HFFc6 (cell line): ENCODE data around the gene NDUFB3. TPM values are rescaled to one million over a fixed set of nuclear protein-coding genes. Genes with fewer than 3 reads are reported as not detected.
"Not testable (repeated sequence)": the region's sequence is repeated elsewhere in the genome, so short reads cannot be mapped to it uniquely, and the experiment has no call there.

Source experiments
- DNase-seq: peaks from one replicate; pipeline ENCODE4 v3.0.0-alpha.2; 2018
- H3K27ac Mint-ChIP-seq: 2 replicates; pipeline ENCODE4 v1.8.0; 2020; ENCODE audit warnings: mild to moderate bottlenecking, mixed read lengths
- H3K27me3 Mint-ChIP-seq: 2 replicates; pipeline ENCODE4 v1.8.0; 2021; ENCODE audit warnings: mild to moderate bottlenecking, moderate library complexity, mixed read lengths; ENCODE audit not compliant: insufficient read depth
- H3K36me3 Mint-ChIP-seq: 2 replicates; pipeline ENCODE4 v1.8.0; 2021; ENCODE audit warnings: low read depth, mixed read lengths
- H3K4me1 Mint-ChIP-seq: 2 replicates; pipeline ENCODE4 v1.8.0; 2020; ENCODE audit warnings: low read depth, mixed read lengths
- H3K4me3 Mint-ChIP-seq: 2 replicates; pipeline ENCODE4 v1.8.0; 2020; ENCODE audit warnings: mild to moderate bottlenecking, moderate library complexity, mixed read lengths
- H3K9me3 Mint-ChIP-seq: 2 replicates; pipeline ENCODE4 v1.8.0; 2020; ENCODE audit warnings: mild to moderate bottlenecking, mixed read lengths
- CTCF ChIP-seq: fragments of 200-600 bp; sonication (generic); IDR thresholded peaks from 2 replicates; pipeline ENCODE4 v1.5.0; 2021; ENCODE audit warnings: antibody characterized with exemption, mild to moderate bottlenecking
- long read RNA-seq: library from polyadenylated mRNA; unstranded; transcript quantifications from one replicate; pipeline ENCODE4 v2.0.0, GENCODE V29; 2019
- total RNA-seq, 6 experiments: library from RNA; stranded (reverse); fragmentation: NEBNext Ultra II Directional; extraction: Animal tissue kit (Norgen Biotek cat#: 25700); gene quantifications; 2 replicates in 1 of 6; 3 replicates in 5 of 6; pipeline ENCODE4 v1.2.3, GENCODE V29; 2021

The NDUFB3 gene
- 100 to 1,000 TPM; 132 to 167 (median 151) TPM for total RNA-seq
- long read RNA-seq, transcript NDUFB3-201 (3 exons, 755 nt), result major isoform, 115 of 124 reads
- long read RNA-seq, partial matches to known transcripts, result 5 of 124 reads
- long read RNA-seq, other reads (novel, unspliced or antisense), result 1 of 124 reads

GRCh38 chr2:201071479-201072200, at the start of gene NDUFB3, which contains the start of gene HYCC2:
NDUFB3 (plus strand) TSS chr2:201072001; CDS start chr2:201078883, 6,882 bp downstream.
HYCC2 (minus strand) TSS chr2:201071671; CDS start chr2:201024009, 47,662 bp downstream.
- DNase-seq, result peak; percentile 92
- Mint-ChIP-seq H3K27me3 (no peaks in the 10 kb centered on the region; the same call in none of the 2 replicates), H3K27ac (peak within 1 kb of the TSS; percentile 93), H3K9me3 (no peaks in the 10 kb centered on the region), H3K36me3 (peaks cover 14% of the 10 kb centered on the region), H3K4me3 (peak within 1 kb of the TSS; percentile 97), H3K4me1 (peaks cover 33% of the 10 kb centered on the region)
- peak; percentile 55; the same call in 1 of the 2 replicates for TF ChIP-seq CTCF

GRCh38 chr2:201024518-201024917, 47.3 kb upstream of the NDUFB3 start:
- peaks cover 34% of the 10 kb centered on the region for H3K36me3 Mint-ChIP-seq
- peaks cover 19% of the 10 kb centered on the region for H3K4me1 Mint-ChIP-seq

GRCh38 chr2:201034355-201034754, 37.4 kb upstream of the NDUFB3 start:
- H3K9me3 Mint-ChIP-seq, DNase-seq, H3K27ac Mint-ChIP-seq, H3K27me3 Mint-ChIP-seq, H3K4me1 Mint-ChIP-seq, H3K4me3 Mint-ChIP-seq: not testable (repeated sequence)
- H3K36me3 Mint-ChIP-seq, result peaks cover 33% of the 10 kb centered on the region

More at GRCh38 chr2:201024518-201024917, 47.3 kb upstream of the NDUFB3 start:
- no peak for TF ChIP-seq CTCF
- no peak for DNase-seq
- H3K9me3 Mint-ChIP-seq, result peaks cover 4% of the 10 kb centered on the region
- no peaks in the 10 kb centered on the region for H3K27me3 Mint-ChIP-seq
- no peak overlapping the region for H3K4me3 Mint-ChIP-seq
- H3K27ac Mint-ChIP-seq, result no peak overlapping the region

- peaks cover 26% of the 10 kb centered on the region for H3K36me3 Mint-ChIP-seq
- H3K9me3 Mint-ChIP-seq, H3K4me1 Mint-ChIP-seq, DNase-seq, H3K27me3 Mint-ChIP-seq, H3K4me3 Mint-ChIP-seq, H3K27ac Mint-ChIP-seq: not testable (repeated sequence)
Measured at GRCh38 chr2:201038361-201038760, 33.4 kb upstream of the NDUFB3 start.

- H3K27me3 Mint-ChIP-seq, result no peaks in the 10 kb centered on the region; the same call in 1 of the 2 replicates
- H3K27ac Mint-ChIP-seq, result no peak overlapping the region
- no peak for TF ChIP-seq CTCF
- H3K4me3 Mint-ChIP-seq, result no peak overlapping the region
- no peaks in the 10 kb centered on the region; the same call in none of the 2 replicates for H3K9me3 Mint-ChIP-seq
- no peak for DNase-seq
- H3K4me1 Mint-ChIP-seq, result no peaks in the 10 kb centered on the region
- H3K36me3 Mint-ChIP-seq, result peaks cover 26% of the 10 kb centered on the region
Measured at GRCh38 chr2:201038855-201039254, 32.9 kb upstream of the NDUFB3 start.

GRCh38 chr2:201040867-201041628, 30.8 kb upstream of the NDUFB3 start:
- Mint-ChIP-seq H3K36me3 (peaks cover 13% of the 10 kb centered on the region), H3K4me1 (no peaks in the 10 kb centered on the region), H3K27ac (no peak overlapping the region), H3K27me3 (no peaks in the 10 kb centered on the region; the same call in 1 of the 2 replicates), H3K4me3 (no peak overlapping the region), H3K9me3 (no peaks in the 10 kb centered on the region; the same call in none of the 2 replicates)
- DNase-seq, result no peak
- no peak for TF ChIP-seq CTCF

GRCh38 chr2:201042451-201042850, 29.4 kb upstream of the NDUFB3 start:
- H3K4me3 Mint-ChIP-seq, H3K4me1 Mint-ChIP-seq, H3K9me3 Mint-ChIP-seq, H3K27me3 Mint-ChIP-seq, DNase-seq, H3K27ac Mint-ChIP-seq: not testable (repeated sequence)
- H3K36me3 Mint-ChIP-seq, result peaks cover 19% of the 10 kb centered on the region

GRCh38 chr2:201043050-201043449, 28.8 kb upstream of the NDUFB3 start:
- H3K36me3 Mint-ChIP-seq, result peaks cover 21% of the 10 kb centered on the region
- not testable (repeated sequence) for H3K27ac Mint-ChIP-seq, H3K4me1 Mint-ChIP-seq, H3K4me3 Mint-ChIP-seq, H3K9me3 Mint-ChIP-seq, DNase-seq, H3K27me3 Mint-ChIP-seq
